Measurements from ENCODE around the gene TSC22D2. TPM values are rescaled to one million over a fixed set of nuclear protein-coding genes. Genes with fewer than 3 reads are reported as not detected.

TSC22D2 gene
- total and polyA plus RNA-seq, 2 donors = 5.3 to 21.5 TPM

- no peak for DNase-seq (ENCODE audit: low read depth in 6 of 9, low spot score in 9 of 9)
- no peak overlapping the region for H3K4me3 ChIP-seq (ENCODE audit: low read length in 2 of 2)
- peaks cover 0 to 2% of the 10 kb centered on the region in 2 donors for H3K36me3 ChIP-seq (ENCODE audit: control insufficient read depth in 2 of 2, insufficient read depth in 2 of 2, low read length in 1 of 2)
- no peaks in the 10 kb centered on the region for H3K9me3 ChIP-seq (ENCODE audit: control insufficient read depth in 2 of 2, insufficient read depth in 1 of 2, low read length in 1 of 2)
- 78% methylated on average over 2 of the region's 2 CpGs for WGBS
- H3K4me1 ChIP-seq (ENCODE audit: control insufficient read depth in 2 of 2, insufficient read depth in 2 of 2, low read length in 2 of 2) = no peaks in the 10 kb centered on the region
- no peaks in the 10 kb centered on the region for H3K27me3 ChIP-seq (ENCODE audit: control insufficient read depth in 2 of 2, insufficient read depth in 1 of 2, low read length in 1 of 2)
- H3K27ac ChIP-seq (ENCODE audit: low read depth in 1 of 2, low read length in 1 of 2) = no peak overlapping the region
Measured at GRCh38 chr3:150429767-150430671, 21.9 kb downstream of the TSC22D2 start.

DNA sequence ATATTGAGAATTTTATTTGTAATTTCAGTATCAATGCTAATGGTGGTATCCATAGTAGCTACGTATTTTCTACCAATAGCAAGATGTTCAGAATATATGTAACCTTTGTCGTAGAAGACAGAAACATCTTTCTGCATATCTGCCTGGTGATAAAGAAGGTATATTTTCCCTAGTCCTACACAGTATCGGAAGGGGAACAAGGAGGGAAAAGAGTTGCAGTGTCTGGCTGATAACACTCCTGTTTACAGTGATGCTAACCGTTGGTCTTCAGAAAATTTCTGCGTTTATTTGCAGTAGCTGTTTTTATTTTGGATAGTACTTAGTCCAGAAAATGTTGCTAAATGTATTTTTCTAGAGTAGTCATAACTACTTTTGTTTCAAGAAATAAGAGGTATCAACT, 25.2 kb downstream of the TSC22D2 start:
- Histone ChIP-seq H3K4me1 (ENCODE audit: control insufficient read depth in 2 of 2, insufficient read depth in 2 of 2, low read length in 2 of 2) (no peaks in the 10 kb centered on the region), H3K9me3 (ENCODE audit: control insufficient read depth in 2 of 2, insufficient read depth in 1 of 2, low read length in 1 of 2) (no peaks in the 10 kb centered on the region), H3K27ac (ENCODE audit: low read depth in 1 of 2, low read length in 1 of 2) (no peak overlapping the region), H3K27me3 (ENCODE audit: control insufficient read depth in 2 of 2, insufficient read depth in 1 of 2, low read length in 1 of 2) (no peaks in the 10 kb centered on the region), H3K4me3 (ENCODE audit: low read length in 2 of 2) (no peak overlapping the region), H3K36me3 (ENCODE audit: control insufficient read depth in 2 of 2, insufficient read depth in 2 of 2, low read length in 1 of 2) (no peaks in the 10 kb centered on the region)
- 96% methylated on average over 5 of the region's 5 CpGs for WGBS
- no peak for DNase-seq (ENCODE audit: low read depth in 6 of 9, low spot score in 9 of 9)

GRCh38 chr3:150434234-150434633, 26.1 kb downstream of the TSC22D2 start:
- no peak overlapping the region for H3K27ac ChIP-seq (ENCODE audit: low read depth in 1 of 2, low read length in 1 of 2)
- H3K27me3 ChIP-seq (ENCODE audit: control insufficient read depth in 2 of 2, insufficient read depth in 1 of 2, low read length in 1 of 2) = no peaks in the 10 kb centered on the region
- 97% methylated on average over 4 of the region's 4 CpGs for WGBS
- DNase-seq (ENCODE audit: low read depth in 6 of 9, low spot score in 9 of 9) = no peak
- H3K4me1 ChIP-seq (ENCODE audit: control insufficient read depth in 2 of 2, insufficient read depth in 2 of 2, low read length in 2 of 2) = no peaks in the 10 kb centered on the region
- H3K9me3 ChIP-seq (ENCODE audit: control insufficient read depth in 2 of 2, insufficient read depth in 1 of 2, low read length in 1 of 2) = no peaks in the 10 kb centered on the region
- no peaks in the 10 kb centered on the region for H3K36me3 ChIP-seq (ENCODE audit: control insufficient read depth in 2 of 2, insufficient read depth in 2 of 2, low read length in 1 of 2)
- no peak overlapping the region for H3K4me3 ChIP-seq (ENCODE audit: low read length in 2 of 2)

DNA sequence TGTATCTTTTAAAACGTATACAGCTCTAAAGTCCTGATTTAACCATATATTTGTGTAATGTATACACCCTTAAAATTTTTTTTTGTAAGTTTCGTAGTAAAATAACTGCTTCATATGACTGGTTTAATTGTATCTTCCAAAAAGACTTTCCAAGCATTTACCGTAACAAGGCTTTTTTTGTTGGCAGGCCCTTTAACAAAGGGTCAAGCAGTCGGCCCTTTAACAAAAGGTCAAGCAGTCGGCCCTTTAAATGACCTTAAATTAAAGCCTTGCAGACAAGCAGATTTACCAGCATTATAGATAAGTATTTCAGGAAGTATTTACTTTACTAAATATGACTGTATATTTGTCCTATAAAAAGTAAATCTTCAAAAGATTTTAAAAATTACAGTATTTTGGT, 28.1 kb downstream of the TSC22D2 start:
- no peaks in the 10 kb centered on the region for H3K4me1 ChIP-seq (ENCODE audit: control insufficient read depth in 2 of 2, insufficient read depth in 2 of 2, low read length in 2 of 2)
- DNase-seq (ENCODE audit: low read depth in 6 of 9, low spot score in 9 of 9) = no peak
- H3K36me3 ChIP-seq (ENCODE audit: control insufficient read depth in 2 of 2, insufficient read depth in 2 of 2, low read length in 1 of 2) = peaks cover 0 to under 1% of the 10 kb centered on the region in 2 donors
- no peak overlapping the region for H3K27ac ChIP-seq (ENCODE audit: low read depth in 1 of 2, low read length in 1 of 2)
- WGBS = 97% methylated on average over 5 of the region's 5 CpGs
- H3K9me3 ChIP-seq (ENCODE audit: control insufficient read depth in 2 of 2, insufficient read depth in 1 of 2, low read length in 1 of 2) = no peaks in the 10 kb centered on the region
- H3K27me3 ChIP-seq (ENCODE audit: control insufficient read depth in 2 of 2, insufficient read depth in 1 of 2, low read length in 1 of 2) = no peaks in the 10 kb centered on the region
- no peak overlapping the region for H3K4me3 ChIP-seq (ENCODE audit: low read length in 2 of 2)

DNA sequence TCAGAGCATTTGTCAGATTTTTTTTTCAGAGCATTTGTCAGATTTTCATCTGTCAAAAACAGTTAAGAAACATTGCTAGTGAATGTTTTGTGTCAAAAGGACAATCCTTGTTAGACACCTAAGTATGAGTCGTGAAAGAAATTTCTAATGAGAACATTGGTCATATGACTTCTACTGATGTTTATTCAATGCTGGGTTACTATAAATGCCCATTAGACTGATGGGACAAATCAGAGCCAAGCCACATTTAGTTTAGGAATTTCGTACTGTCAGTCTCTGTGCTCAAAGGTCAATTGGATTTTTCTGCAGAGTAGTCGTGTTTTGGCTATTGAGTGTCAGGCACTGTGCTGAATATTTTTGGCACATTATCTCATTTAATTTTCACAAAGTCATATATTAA, 31.6 kb downstream of the TSC22D2 start:
- H3K36me3 ChIP-seq (ENCODE audit: control insufficient read depth in 2 of 2, insufficient read depth in 2 of 2, low read length in 1 of 2) = peaks cover 5 to 11% of the 10 kb centered on the region in 2 donors
- H3K9me3 ChIP-seq (ENCODE audit: control insufficient read depth in 2 of 2, insufficient read depth in 1 of 2, low read length in 1 of 2) = no peaks in the 10 kb centered on the region
- H3K4me3 ChIP-seq (ENCODE audit: low read length in 2 of 2) = no peak overlapping the region
- DNase-seq (ENCODE audit: low read depth in 6 of 9, low spot score in 9 of 9) = no peak
- no peaks in the 10 kb centered on the region for H3K27me3 ChIP-seq (ENCODE audit: control insufficient read depth in 2 of 2, insufficient read depth in 1 of 2, low read length in 1 of 2)
- H3K4me1 ChIP-seq (ENCODE audit: control insufficient read depth in 2 of 2, insufficient read depth in 2 of 2, low read length in 2 of 2) = no peaks in the 10 kb centered on the region
- no peak overlapping the region for H3K27ac ChIP-seq (ENCODE audit: low read depth in 1 of 2, low read length in 1 of 2)
- 96% methylated on average over 3 of the region's 3 CpGs for WGBS

GRCh38 chr3:150443331-150443741, 35.2 kb downstream of the TSC22D2 start:
- Histone ChIP-seq H3K27ac (ENCODE audit: low read depth in 1 of 2, low read length in 1 of 2) (no peak overlapping the region), H3K27me3 (ENCODE audit: control insufficient read depth in 2 of 2, insufficient read depth in 1 of 2, low read length in 1 of 2) (no peaks in the 10 kb centered on the region), H3K9me3 (ENCODE audit: control insufficient read depth in 2 of 2, insufficient read depth in 1 of 2, low read length in 1 of 2) (no peaks in the 10 kb centered on the region), H3K4me3 (ENCODE audit: low read length in 2 of 2) (no peak overlapping the region), H3K36me3 (ENCODE audit: control insufficient read depth in 2 of 2, insufficient read depth in 2 of 2, low read length in 1 of 2) (peaks cover 5 to 11% of the 10 kb centered on the region in 2 donors), H3K4me1 (ENCODE audit: control insufficient read depth in 2 of 2, insufficient read depth in 2 of 2, low read length in 2 of 2) (no peaks in the 10 kb centered on the region)
- DNase-seq (ENCODE audit: low read depth in 6 of 9, low spot score in 9 of 9) = no peak
- WGBS = 92% methylated on average over 2 of the region's 2 CpGs

- peaks cover 5 to 11% of the 10 kb centered on the region in 2 donors for H3K36me3 ChIP-seq (ENCODE audit: control insufficient read depth in 2 of 2, insufficient read depth in 2 of 2, low read length in 1 of 2)
- no peaks in the 10 kb centered on the region for H3K27me3 ChIP-seq (ENCODE audit: control insufficient read depth in 2 of 2, insufficient read depth in 1 of 2, low read length in 1 of 2)
- H3K4me1 ChIP-seq (ENCODE audit: control insufficient read depth in 2 of 2, insufficient read depth in 2 of 2, low read length in 2 of 2) = no peaks in the 10 kb centered on the region
- 95% methylated on average over 2 of the region's 2 CpGs for WGBS
- no peak for DNase-seq (ENCODE audit: low read depth in 6 of 9, low spot score in 9 of 9)
- no peaks in the 10 kb centered on the region for H3K9me3 ChIP-seq (ENCODE audit: control insufficient read depth in 2 of 2, insufficient read depth in 1 of 2, low read length in 1 of 2)
- no peak overlapping the region for H3K27ac ChIP-seq (ENCODE audit: low read depth in 1 of 2, low read length in 1 of 2)
- no peak overlapping the region for H3K4me3 ChIP-seq (ENCODE audit: low read length in 2 of 2)
Measured at GRCh38 chr3:150444371-150444770, 36.3 kb downstream of the TSC22D2 start.

DNA sequence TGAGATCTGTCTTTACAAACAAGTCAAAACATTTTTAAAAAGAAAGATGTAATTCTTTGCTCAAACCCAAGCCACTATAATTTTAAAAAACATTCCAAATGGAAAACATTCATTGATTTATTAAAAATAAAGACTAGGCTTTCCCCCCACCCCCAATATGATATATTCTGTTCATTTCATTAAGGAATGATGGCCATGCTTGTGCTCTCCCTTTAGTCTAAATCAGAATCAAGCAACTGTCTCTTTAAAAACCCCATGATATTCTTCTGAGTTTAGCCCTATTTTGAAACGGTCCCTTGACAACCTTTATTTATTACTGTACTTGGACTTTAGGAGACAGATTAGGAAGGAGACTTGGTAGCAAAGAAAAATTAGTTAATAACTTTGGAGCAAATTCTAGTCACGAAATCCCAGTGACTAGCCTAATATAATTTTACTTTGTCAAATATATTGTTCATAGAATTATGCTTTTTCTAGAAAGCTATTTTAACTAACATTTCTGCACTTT, 38.4 kb downstream of the TSC22D2 start:
- H3K4me1 ChIP-seq (ENCODE audit: control insufficient read depth in 2 of 2, insufficient read depth in 2 of 2, low read length in 2 of 2) = no peaks in the 10 kb centered on the region
- 90% methylated on average over 2 of the region's 2 CpGs for WGBS

DNA sequence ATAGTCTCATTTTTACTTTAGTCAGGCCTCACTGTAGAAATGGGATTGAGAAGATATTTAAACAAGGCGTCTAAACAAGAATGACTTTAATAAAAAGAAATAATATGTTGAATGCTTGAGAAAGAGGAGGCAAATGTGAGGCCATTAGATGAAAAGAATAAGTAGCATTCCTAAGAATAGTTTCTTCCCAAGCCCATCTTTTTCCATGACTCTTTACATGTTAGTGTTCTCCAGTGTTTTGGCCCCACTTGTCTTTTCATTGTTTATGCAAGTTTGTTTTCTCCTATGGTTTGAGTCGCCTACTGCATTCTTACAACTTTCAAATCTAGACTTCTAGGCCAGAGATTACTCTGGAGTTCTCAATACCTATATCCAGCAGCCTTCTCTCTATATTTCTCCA, 39.0 kb downstream of the TSC22D2 start:
- Histone ChIP-seq H3K27me3 (ENCODE audit: control insufficient read depth in 2 of 2, insufficient read depth in 1 of 2, low read length in 1 of 2) (no peaks in the 10 kb centered on the region), H3K36me3 (ENCODE audit: control insufficient read depth in 2 of 2, insufficient read depth in 2 of 2, low read length in 1 of 2) (peaks cover 0 to 4% of the 10 kb centered on the region in 2 donors), H3K4me3 (ENCODE audit: low read length in 2 of 2) (no peak overlapping the region), H3K27ac (ENCODE audit: low read depth in 1 of 2, low read length in 1 of 2) (no peak overlapping the region), H3K9me3 (ENCODE audit: control insufficient read depth in 2 of 2, insufficient read depth in 1 of 2, low read length in 1 of 2) (no peaks in the 10 kb centered on the region), H3K4me1 (ENCODE audit: control insufficient read depth in 2 of 2, insufficient read depth in 2 of 2, low read length in 2 of 2) (no peaks in the 10 kb centered on the region)
- no peak for DNase-seq (ENCODE audit: low read depth in 6 of 9, low spot score in 9 of 9)
- 99% methylated on average over 2 of the region's 2 CpGs for WGBS

More for the DNA sequence above, 38.4 kb downstream of the TSC22D2 start:
- Histone ChIP-seq H3K27ac (ENCODE audit: low read depth in 1 of 2, low read length in 1 of 2) (no peak overlapping the region), H3K27me3 (ENCODE audit: control insufficient read depth in 2 of 2, insufficient read depth in 1 of 2, low read length in 1 of 2) (no peaks in the 10 kb centered on the region), H3K4me3 (ENCODE audit: low read length in 2 of 2) (no peak overlapping the region), H3K36me3 (ENCODE audit: control insufficient read depth in 2 of 2, insufficient read depth in 2 of 2, low read length in 1 of 2) (peaks cover 2 to 7% of the 10 kb centered on the region in 2 donors), H3K9me3 (ENCODE audit: control insufficient read depth in 2 of 2, insufficient read depth in 1 of 2, low read length in 1 of 2) (no peaks in the 10 kb centered on the region)
- no peak for DNase-seq (ENCODE audit: low read depth in 6 of 9, low spot score in 9 of 9)
